ENCODE data around the gene CPPED1. TPM values are rescaled to one million over a fixed set of nuclear protein-coding genes. Genes with fewer than 3 reads are reported as not detected.

CPPED1 gene
- total RNA-seq, 1 donor from 2014 or later = 17.8 TPM

GRCh38 chr16:12690024-12690423 is 113.7 kb downstream of the CPPED1 start:
- Mint-ChIP-seq H3K27ac (ENCODE audit: unreplicated experiment) (no peak overlapping the region), H3K36me3 (ENCODE audit: unreplicated experiment) (no peaks in the 10 kb centered on the region), H3K4me1 (ENCODE audit: unreplicated experiment) (peaks cover 10% of the 10 kb centered on the region), H3K4me3 (ENCODE audit: unreplicated experiment) (no peak overlapping the region), H3K27me3 (ENCODE audit: unreplicated experiment) (no peaks in the 10 kb centered on the region), H3K9me3 (ENCODE audit: unreplicated experiment) (no peaks in the 10 kb centered on the region)
- TF ChIP-seq CTCF (IDR thresholded peaks at IDR 0.05) = no peak
- DNase-seq (ENCODE audit: extremely low spot score, unreplicated experiment) = no peak

- Mint-ChIP-seq H3K27ac (ENCODE audit: unreplicated experiment) (no peak overlapping the region), H3K36me3 (ENCODE audit: unreplicated experiment) (no peaks in the 10 kb centered on the region), H3K4me3 (ENCODE audit: unreplicated experiment) (no peak overlapping the region), H3K27me3 (ENCODE audit: unreplicated experiment) (no peaks in the 10 kb centered on the region), H3K4me1 (ENCODE audit: unreplicated experiment) (peaks cover 10% of the 10 kb centered on the region), H3K9me3 (ENCODE audit: unreplicated experiment) (no peaks in the 10 kb centered on the region)
- TF ChIP-seq CTCF (IDR thresholded peaks at IDR 0.05) = no peak
- DNase-seq (ENCODE audit: extremely low spot score, unreplicated experiment) = no peak
Measured at GRCh38 chr16:12688951-12689850, 114.5 kb downstream of the CPPED1 start.

GRCh38 chr16:12685806-12686205 is 117.9 kb downstream of the CPPED1 start:
- Mint-ChIP-seq H3K27me3 (ENCODE audit: unreplicated experiment) (no peaks in the 10 kb centered on the region), H3K4me3 (ENCODE audit: unreplicated experiment) (no peak overlapping the region), H3K27ac (ENCODE audit: unreplicated experiment) (peak overlapping the region; percentile 81), H3K9me3 (ENCODE audit: unreplicated experiment) (no peaks in the 10 kb centered on the region), H3K4me1 (ENCODE audit: unreplicated experiment) (peaks cover 14% of the 10 kb centered on the region), H3K36me3 (ENCODE audit: unreplicated experiment) (peaks cover 8% of the 10 kb centered on the region)
- no peak for DNase-seq (ENCODE audit: extremely low spot score, unreplicated experiment)
- no peak for TF ChIP-seq CTCF (IDR thresholded peaks at IDR 0.05)

DNA sequence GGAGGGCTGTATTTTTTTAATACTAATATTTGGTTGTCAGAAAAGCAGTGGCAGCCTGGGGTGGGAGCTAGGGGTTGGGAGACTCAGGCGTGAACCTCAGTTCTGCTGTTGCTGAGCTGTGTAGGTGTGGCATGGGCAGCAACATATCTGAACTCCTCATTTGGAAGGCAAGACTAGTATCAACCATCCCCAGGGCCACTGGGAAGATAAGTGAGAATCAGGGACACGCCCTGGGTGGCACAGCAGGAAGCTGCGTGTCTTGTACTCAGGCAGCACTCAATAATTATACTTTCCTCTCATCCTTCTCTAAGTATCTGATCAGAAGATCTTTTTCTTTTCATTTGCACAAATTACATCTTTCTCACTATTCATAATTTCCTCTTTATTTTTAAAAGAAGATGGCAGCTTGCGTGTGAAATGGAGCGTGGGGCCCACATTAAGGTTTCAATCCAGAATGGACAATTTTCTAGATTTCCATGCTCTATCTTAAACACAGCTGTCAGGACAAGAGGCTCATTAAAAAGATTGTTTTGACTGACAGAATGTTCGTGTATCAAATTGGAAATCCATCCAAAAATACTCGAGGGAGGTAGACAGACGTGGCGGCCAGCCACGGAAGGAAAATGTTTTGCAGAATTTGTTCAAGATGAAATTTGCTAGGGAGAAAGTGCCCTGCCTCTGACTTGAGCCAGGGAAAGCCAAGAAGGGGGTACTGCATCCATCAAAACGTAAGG is 121.1 kb downstream of the CPPED1 start:
- H3K27me3 Mint-ChIP-seq (ENCODE audit: unreplicated experiment) = no peaks in the 10 kb centered on the region
- H3K27ac Mint-ChIP-seq (ENCODE audit: unreplicated experiment) = no peak overlapping the region
- peaks cover 19% of the 10 kb centered on the region for H3K4me1 Mint-ChIP-seq (ENCODE audit: unreplicated experiment)
- H3K36me3 Mint-ChIP-seq (ENCODE audit: unreplicated experiment) = peaks cover 11% of the 10 kb centered on the region
- peak; percentile 57 for DNase-seq (ENCODE audit: extremely low spot score, unreplicated experiment)
- no peak for TF ChIP-seq CTCF (IDR thresholded peaks at IDR 0.05)
- H3K4me3 Mint-ChIP-seq (ENCODE audit: unreplicated experiment) = no peak overlapping the region
- no peaks in the 10 kb centered on the region for H3K9me3 Mint-ChIP-seq (ENCODE audit: unreplicated experiment)

- peaks cover 11% of the 10 kb centered on the region for H3K36me3 Mint-ChIP-seq (ENCODE audit: unreplicated experiment)
- no peaks in the 10 kb centered on the region for H3K9me3 Mint-ChIP-seq (ENCODE audit: unreplicated experiment)
- no peak overlapping the region for H3K4me3 Mint-ChIP-seq (ENCODE audit: unreplicated experiment)
- DNase-seq (ENCODE audit: extremely low spot score, unreplicated experiment) = peak; percentile 44
- H3K27ac Mint-ChIP-seq (ENCODE audit: unreplicated experiment) = no peak overlapping the region
- no peak for TF ChIP-seq CTCF (IDR thresholded peaks at IDR 0.05)
- no peaks in the 10 kb centered on the region for H3K27me3 Mint-ChIP-seq (ENCODE audit: unreplicated experiment)
- H3K4me1 Mint-ChIP-seq (ENCODE audit: unreplicated experiment) = peaks cover 19% of the 10 kb centered on the region
Measured at GRCh38 chr16:12681653-12682052, 122.0 kb downstream of the CPPED1 start.

Data from osteocyte (in vitro differentiated cells).